ENCODE results near the gene TMEM208.

DNA sequence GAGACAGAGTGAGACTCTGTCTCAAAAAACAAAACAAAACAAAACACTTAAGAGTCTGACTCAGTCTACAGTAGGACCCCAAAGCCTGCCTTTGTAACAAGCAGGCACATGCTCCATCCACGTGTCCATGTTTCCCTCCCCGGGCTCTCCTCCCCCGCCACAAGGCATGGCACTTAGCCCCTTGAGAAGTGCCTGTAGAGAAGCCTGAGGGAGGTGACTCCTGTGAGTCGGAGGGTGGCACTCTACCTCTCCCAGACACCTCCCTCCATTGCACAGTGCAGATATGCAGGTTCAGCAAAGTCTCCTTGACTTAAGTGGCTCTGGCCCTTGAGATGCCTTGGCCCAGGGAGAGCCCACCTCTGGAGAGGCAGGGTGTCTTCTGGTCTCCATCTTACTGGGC lies 13.6 kb downstream of the TMEM208 start:
- no peak for TF ChIP-seq EZH2 (IDR thresholded peaks at IDR 0.05; ENCODE audit: insufficient read depth, poor library complexity, severe bottlenecking)
- TF ChIP-seq EZH2phosphoT487 (IDR thresholded peaks at IDR 0.05; ENCODE audit: insufficient read depth, low read depth): no peak
